ENCODE results near the gene CRB2.

Gene CRB2

GRCh38 chr9:123365287-123365880 lies 9.4 kb downstream of the CRB2 start:
- no peak overlapping the region for H3K4me2 ChIP-seq (ENCODE audit: low read length)
- no peaks in the 10 kb centered on the region for H3K9me2 ChIP-seq (replicated peaks; ENCODE audit: control insufficient read depth, low read length)
- no peak overlapping the region for H3K27ac ChIP-seq (ENCODE audit: low read depth, low read length)
- H3K27me3 ChIP-seq (ENCODE audit: control insufficient read depth, low read length), result no peaks in the 10 kb centered on the region
- H3F3A ChIP-seq (ENCODE audit: control insufficient read depth, insufficient read depth), result no peaks in the 10 kb centered on the region
- H3K79me2 ChIP-seq (ENCODE audit: control insufficient read depth, low read length), result no peaks in the 10 kb centered on the region
- no peaks in the 10 kb centered on the region for H4K20me1 ChIP-seq (ENCODE audit: control insufficient read depth, insufficient read depth, low read depth, low read length)
- H3K36me3 ChIP-seq (ENCODE audit: control insufficient read depth, low read length), result no peaks in the 10 kb centered on the region
- TF ChIP-seq EZH2phosphoT487 (IDR thresholded peaks at IDR 0.05; ENCODE audit: borderline replicate concordance, low read length) (no peak), CTCF (IDR thresholded peaks at IDR 0.05; ENCODE audit: low read depth, low read length, poor library complexity, severe bottlenecking) (no peak)
- no peaks in the 10 kb centered on the region for H3K9me3 ChIP-seq (ENCODE audit: control insufficient read depth, insufficient read depth, low read length)
- peaks cover 3% of the 10 kb centered on the region for H3K4me1 ChIP-seq (ENCODE audit: control insufficient read depth, low read length)
- H3K4me3 ChIP-seq (ENCODE audit: low read length), result no peak overlapping the region

- H3K27ac ChIP-seq (ENCODE audit: low read depth, low read length), result no peak overlapping the region
Observed at GRCh38 chr9:123365881-123366528, 10.0 kb downstream of the CRB2 start.

GRCh38 chr9:123368023-123368422 lies 12.0 kb downstream of the CRB2 start:
- Histone ChIP-seq H3K27ac (ENCODE audit: low read depth, low read length) (no peak overlapping the region), H3K4me3 (ENCODE audit: low read length) (no peak overlapping the region), H3K9me2 (replicated peaks; ENCODE audit: control insufficient read depth, low read length) (no peaks in the 10 kb centered on the region), H3K27me3 (ENCODE audit: control insufficient read depth, low read length) (no peaks in the 10 kb centered on the region), H3K4me2 (ENCODE audit: low read length) (no peak overlapping the region), H3K4me1 (ENCODE audit: control insufficient read depth, low read length) (no peaks in the 10 kb centered on the region), H3K36me3 (ENCODE audit: control insufficient read depth, low read length) (no peaks in the 10 kb centered on the region), H3K79me2 (ENCODE audit: control insufficient read depth, low read length) (no peaks in the 10 kb centered on the region), H3F3A (ENCODE audit: control insufficient read depth, insufficient read depth) (no peaks in the 10 kb centered on the region), H3K9me3 (ENCODE audit: control insufficient read depth, insufficient read depth, low read length) (no peaks in the 10 kb centered on the region), H4K20me1 (ENCODE audit: control insufficient read depth, insufficient read depth, low read depth, low read length) (no peaks in the 10 kb centered on the region)
- TF ChIP-seq CTCF (IDR thresholded peaks at IDR 0.05; ENCODE audit: low read depth, low read length, poor library complexity, severe bottlenecking) (no peak), EZH2phosphoT487 (IDR thresholded peaks at IDR 0.05; ENCODE audit: borderline replicate concordance, low read length) (no peak)

More at GRCh38 chr9:123365881-123366528, 10.0 kb downstream of the CRB2 start:
- Histone ChIP-seq H3K27me3 (ENCODE audit: control insufficient read depth, low read length) (no peaks in the 10 kb centered on the region), H3K9me2 (replicated peaks; ENCODE audit: control insufficient read depth, low read length) (no peaks in the 10 kb centered on the region), H3K9me3 (ENCODE audit: control insufficient read depth, insufficient read depth, low read length) (no peaks in the 10 kb centered on the region), H4K20me1 (ENCODE audit: control insufficient read depth, insufficient read depth, low read depth, low read length) (no peaks in the 10 kb centered on the region), H3K4me2 (ENCODE audit: low read length) (no peak overlapping the region), H3K36me3 (ENCODE audit: control insufficient read depth, low read length) (no peaks in the 10 kb centered on the region), H3K79me2 (ENCODE audit: control insufficient read depth, low read length) (no peaks in the 10 kb centered on the region), H3K4me1 (ENCODE audit: control insufficient read depth, low read length) (no peaks in the 10 kb centered on the region), H3K4me3 (ENCODE audit: low read length) (no peak overlapping the region), H3F3A (ENCODE audit: control insufficient read depth, insufficient read depth) (no peaks in the 10 kb centered on the region)
- TF ChIP-seq CTCF (IDR thresholded peaks at IDR 0.05; ENCODE audit: low read depth, low read length, poor library complexity, severe bottlenecking) (no peak), EZH2phosphoT487 (IDR thresholded peaks at IDR 0.05; ENCODE audit: borderline replicate concordance, low read length) (no peak)
